Parathyroid adenoma (tissue), 2 donors: ENCODE data around the gene CHN1.

Experiments used
- H2AFZ ChIP-seq: fragments of 300-600 bp; sonication (generic); one replicate; pipeline ENCODE4 v1.7.0; 2017; ENCODE audit warnings: antibody characterized with exemption, mild to moderate bottlenecking
- H3K27ac ChIP-seq: fragments of 300-600 bp; sonication (generic); one replicate; pipeline ENCODE4 v1.7.0; 2017
- H3K27me3 ChIP-seq: fragments of 300-600 bp; sonication (generic); one replicate; pipeline ENCODE4 v1.7.0; 2017; ENCODE audit warnings: low read length; ENCODE audit not compliant: control insufficient read depth, insufficient read depth
- H3K36me3 ChIP-seq: fragments of 300-600 bp; sonication (generic); one replicate; pipeline ENCODE4 v1.7.0; 2017; ENCODE audit warnings: low read length; ENCODE audit not compliant: control insufficient read depth, insufficient read depth
- H3K4me1 ChIP-seq: fragments of 300-600 bp; sonication (generic); one replicate; pipeline ENCODE4 v1.7.0; 2017; ENCODE audit warnings: control low read depth
- H3K4me2 ChIP-seq: fragments of 300-600 bp; sonication (generic); one replicate; pipeline ENCODE4 v1.7.0; 2017; ENCODE audit warnings: low read length
- H3K4me3 ChIP-seq: fragments of 300-600 bp; sonication (generic); one replicate; pipeline ENCODE4 v1.7.0; 2017; ENCODE audit warnings: low read depth, low read length
- H3K79me2 ChIP-seq: fragments of 300-600 bp; sonication (generic); one replicate; pipeline ENCODE4 v1.7.0; 2017; ENCODE audit warnings: control low read depth
- H3K9ac ChIP-seq: fragments of 300-600 bp; sonication (generic); one replicate; pipeline ENCODE4 v1.7.0; 2017; ENCODE audit warnings: mild to moderate bottlenecking
- H3K9me3 ChIP-seq: fragments of 300-600 bp; sonication (generic); one replicate; pipeline ENCODE4 v1.7.0; 2017; ENCODE audit warnings: low read length; ENCODE audit not compliant: control insufficient read depth
- TF ChIP-seq, protein P1 (sequence below): fragments of 300-600 bp; sonication (generic); IDR thresholded peaks from one replicate; pipeline ENCODE4 v1.7.0; 2017; ENCODE audit warnings: antibody characterized with exemption, mild to moderate bottlenecking
- donor health status: primary hyperparathyroidism.

Gene CHN1

DNA sequence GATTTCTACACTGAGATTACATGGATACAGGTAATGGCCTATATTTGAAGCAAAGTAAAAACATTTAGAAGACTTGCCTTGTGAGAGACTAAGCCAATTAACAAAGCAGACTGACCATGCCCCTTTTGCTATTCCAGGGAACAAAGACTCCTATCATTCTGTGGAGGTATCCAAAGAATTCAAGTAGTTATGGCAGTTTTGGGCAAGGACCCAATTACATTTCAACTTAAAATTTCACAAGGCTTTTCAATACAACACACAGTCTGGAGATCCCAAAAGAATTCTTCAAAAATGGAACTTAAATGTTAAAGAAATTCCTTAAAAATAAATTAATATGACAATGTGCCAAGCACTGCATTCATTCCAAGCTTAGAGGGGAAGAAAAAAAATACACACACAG is 131.7 kb downstream of the CHN1 start:
- TF ChIP-seq, protein P1, sequence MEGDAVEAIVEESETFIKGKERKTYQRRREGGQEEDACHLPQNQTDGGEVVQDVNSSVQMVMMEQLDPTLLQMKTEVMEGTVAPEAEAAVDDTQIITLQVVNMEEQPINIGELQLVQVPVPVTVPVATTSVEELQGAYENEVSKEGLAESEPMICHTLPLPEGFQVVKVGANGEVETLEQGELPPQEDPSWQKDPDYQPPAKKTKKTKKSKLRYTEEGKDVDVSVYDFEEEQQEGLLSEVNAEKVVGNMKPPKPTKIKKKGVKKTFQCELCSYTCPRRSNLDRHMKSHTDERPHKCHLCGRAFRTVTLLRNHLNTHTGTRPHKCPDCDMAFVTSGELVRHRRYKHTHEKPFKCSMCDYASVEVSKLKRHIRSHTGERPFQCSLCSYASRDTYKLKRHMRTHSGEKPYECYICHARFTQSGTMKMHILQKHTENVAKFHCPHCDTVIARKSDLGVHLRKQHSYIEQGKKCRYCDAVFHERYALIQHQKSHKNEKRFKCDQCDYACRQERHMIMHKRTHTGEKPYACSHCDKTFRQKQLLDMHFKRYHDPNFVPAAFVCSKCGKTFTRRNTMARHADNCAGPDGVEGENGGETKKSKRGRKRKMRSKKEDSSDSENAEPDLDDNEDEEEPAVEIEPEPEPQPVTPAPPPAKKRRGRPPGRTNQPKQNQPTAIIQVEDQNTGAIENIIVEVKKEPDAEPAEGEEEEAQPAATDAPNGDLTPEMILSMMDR: no peak
- Histone ChIP-seq H3K9me3 (no peaks in the 10 kb centered on the region), H3K27me3 (no peaks in the 10 kb centered on the region), H3K36me3 (no peaks in the 10 kb centered on the region), H3K79me2 (peaks cover 18% of the 10 kb centered on the region), H3K9ac (no peak overlapping the region), H3K4me1 (peaks cover 11% of the 10 kb centered on the region), H3K27ac (no peak overlapping the region), H2AFZ (no peak overlapping the region), H3K4me3 (no peak overlapping the region), H3K4me2 (no peak overlapping the region)

DNA sequence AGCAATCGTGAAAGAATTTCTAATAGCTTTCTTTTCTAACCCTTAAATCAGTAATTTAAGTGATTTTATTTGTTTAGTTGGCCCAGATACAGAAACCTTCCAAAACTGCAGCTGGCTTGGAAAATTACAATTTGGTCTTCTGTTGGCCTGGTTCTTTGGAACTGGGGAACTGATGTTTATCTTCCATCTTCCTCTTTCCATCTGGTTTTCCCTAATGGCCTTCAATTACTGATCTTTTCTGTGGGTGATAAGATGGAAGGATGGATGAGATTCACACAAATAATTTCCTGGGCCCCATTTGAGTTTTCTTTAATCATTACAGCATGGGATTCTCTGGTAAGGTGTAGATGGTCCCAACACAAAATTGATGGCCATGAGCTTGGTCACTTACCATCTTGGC is 134.4 kb downstream of the CHN1 start:
- no peak overlapping the region for H3K9ac ChIP-seq
- peaks cover 7% of the 10 kb centered on the region for H3K4me1 ChIP-seq
- no peaks in the 10 kb centered on the region for H3K27me3 ChIP-seq
- H2AFZ ChIP-seq: no peak overlapping the region
- H3K79me2 ChIP-seq: peaks cover 10% of the 10 kb centered on the region
- TF ChIP-seq, protein P1: no peak
- H3K27ac ChIP-seq: no peak overlapping the region
- no peak overlapping the region for H3K4me2 ChIP-seq
- H3K4me3 ChIP-seq: no peak overlapping the region
- no peaks in the 10 kb centered on the region for H3K9me3 ChIP-seq
- no peaks in the 10 kb centered on the region for H3K36me3 ChIP-seq

DNA sequence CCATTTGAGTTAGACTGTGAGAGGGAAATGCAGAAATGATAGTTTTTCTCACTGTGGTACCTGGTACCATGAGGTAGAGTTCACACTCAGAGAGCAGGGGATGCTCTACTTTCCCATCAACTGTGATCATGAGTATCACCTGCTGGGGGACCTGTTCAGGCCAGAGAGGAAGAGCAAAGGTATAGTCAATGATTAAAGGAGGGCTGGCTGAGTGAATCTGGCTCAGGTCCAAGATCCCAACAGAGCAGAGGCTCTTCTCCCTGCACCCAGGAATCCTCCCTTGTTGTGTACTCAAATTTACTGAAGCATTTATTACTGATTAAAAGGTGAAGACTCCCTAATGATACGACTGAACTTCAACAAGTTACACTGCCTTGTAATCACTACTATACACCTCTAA is 136.3 kb downstream of the CHN1 start:
- Histone ChIP-seq H2AFZ (no peak overlapping the region), H3K4me1 (peaks cover 7% of the 10 kb centered on the region), H3K36me3 (no peaks in the 10 kb centered on the region), H3K9ac (no peak overlapping the region), H3K27me3 (no peaks in the 10 kb centered on the region), H3K9me3 (no peaks in the 10 kb centered on the region), H3K4me2 (no peak overlapping the region), H3K4me3 (no peak overlapping the region), H3K27ac (no peak overlapping the region), H3K79me2 (peaks cover 3% of the 10 kb centered on the region)
- TF ChIP-seq, protein P1: no peak

DNA sequence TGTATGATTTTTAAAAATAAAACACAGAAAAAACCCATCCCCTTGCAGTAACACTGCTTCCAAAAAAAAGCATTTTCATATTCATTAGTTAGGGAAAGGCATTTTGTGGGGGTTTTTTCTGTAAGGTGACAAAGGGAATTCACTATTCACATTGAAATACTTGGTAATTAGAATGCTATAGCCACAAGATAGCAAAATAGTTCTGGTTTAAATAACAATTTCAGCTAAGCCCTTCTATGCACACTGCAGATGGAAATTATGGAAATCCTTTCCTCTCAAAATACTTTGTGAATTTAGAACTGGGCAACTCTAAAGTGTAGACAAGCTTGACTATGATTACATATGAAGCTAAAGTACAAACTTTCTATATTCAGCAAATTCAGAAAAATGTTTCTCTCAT is 138.8 kb downstream of the CHN1 start:
- H3K9ac ChIP-seq: no peak overlapping the region
- no peaks in the 10 kb centered on the region for H3K36me3 ChIP-seq
- no peaks in the 10 kb centered on the region for H3K9me3 ChIP-seq
- H3K4me3 ChIP-seq: no peak overlapping the region
- H3K79me2 ChIP-seq: no peaks in the 10 kb centered on the region
- TF ChIP-seq, protein P1: no peak
- no peaks in the 10 kb centered on the region for H3K27me3 ChIP-seq
- no peak overlapping the region for H2AFZ ChIP-seq
- H3K4me2 ChIP-seq: no peak overlapping the region
- no peaks in the 10 kb centered on the region for H3K4me1 ChIP-seq
- no peak overlapping the region for H3K27ac ChIP-seq

DNA sequence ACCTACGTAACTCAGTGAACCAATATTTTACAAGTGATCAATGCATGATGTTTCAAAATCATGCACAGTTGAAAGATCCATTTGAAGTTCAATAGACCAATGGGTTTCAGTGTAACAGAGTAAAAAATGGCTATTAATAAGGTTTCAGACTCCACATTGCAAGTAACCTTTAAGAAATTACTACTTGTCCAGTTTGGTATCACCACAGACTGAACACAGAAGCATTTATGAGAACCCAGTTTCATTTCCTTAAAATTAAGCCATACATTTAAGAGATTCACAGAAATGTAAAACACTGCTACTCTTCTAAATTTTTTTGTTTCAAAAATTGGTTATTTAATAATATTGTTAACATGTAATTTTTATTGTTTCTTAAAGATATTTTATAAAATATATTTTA is 142.0 kb downstream of the CHN1 start:
- Histone ChIP-seq H3K79me2 (no peaks in the 10 kb centered on the region), H3K27ac (no peak overlapping the region), H3K4me1 (peaks cover 12% of the 10 kb centered on the region), H3K36me3 (no peaks in the 10 kb centered on the region), H3K9ac (no peak overlapping the region), H3K4me3 (no peak overlapping the region), H3K9me3 (no peaks in the 10 kb centered on the region), H2AFZ (no peak overlapping the region), H3K4me2 (no peak overlapping the region), H3K27me3 (no peaks in the 10 kb centered on the region)
- TF ChIP-seq, protein P1: no peak
